ENCODE measurements around the gene ZACN. TPM values are rescaled to one million over a fixed set of nuclear protein-coding genes. Genes with fewer than 3 reads are reported as not detected.

The ZACN gene
- total RNA-seq, 1 donor from 2014 or later, result not detected

- DNase-seq (ENCODE audit: low read depth in 2 of 2), result no peak
These were observed 53.0 kb downstream of the ZACN start for GRCh38 chr17:76131692-76132573.

Other genes starting within 250 kb of the ZACN start
- 2.8 and 2.9 TPM in 2 replicates for gene UNC13D, start 234.8 kb upstream of the ZACN start, total RNA-seq
- gene WBP2, start 223.8 kb upstream of the ZACN start, total RNA-seq, result 22.3 and 33.9 TPM in 2 replicates
- gene TRIM47, start 200.6 kb upstream of the ZACN start, total RNA-seq, result 58.4 and 74.0 TPM in 2 replicates
- 23.0 and 31.9 TPM in 2 replicates for gene TRIM65, start 182.2 kb upstream of the ZACN start, total RNA-seq
- 25.0 and 35.4 TPM in 2 replicates for gene MRPL38, start 174.3 kb upstream of the ZACN start, total RNA-seq
- 3.5 and 3.9 TPM in 2 replicates for gene FBF1, start 138.1 kb upstream of the ZACN start, total RNA-seq
- 39.3 and 51.2 TPM in 2 replicates for gene ACOX1, start 100.0 kb upstream of the ZACN start, total RNA-seq
- gene TEN1, start 99.9 kb upstream of the ZACN start, total RNA-seq, result 20.7 and 31.5 TPM in 2 replicates
- 0.13 and 0.76 TPM in 2 replicates for gene CDK3, start 78.3 kb upstream of the ZACN start, total RNA-seq
- under 0.01 TPM in 1 of 2 replicates, not detected in the other for gene EVPL, start 51.9 kb upstream of the ZACN start, total RNA-seq
- gene SRP68, start 6.7 kb upstream of the ZACN start, total RNA-seq, result 22.6 and 28.7 TPM in 2 replicates
- under 0.01 TPM in 2 replicates for gene GALR2, start 4.4 kb upstream of the ZACN start, total RNA-seq
- 58.8 and 89.9 TPM in 2 replicates for gene EXOC7, start 24.6 kb downstream of the ZACN start, total RNA-seq
- not detected in 2 replicates for gene FOXJ1, start 62.1 kb downstream of the ZACN start, total RNA-seq
- gene RNF157, start 161.3 kb downstream of the ZACN start, total RNA-seq, result 0.26 and 0.63 TPM in 2 replicates
- gene UBALD2, start 186.2 kb downstream of the ZACN start, total RNA-seq, result 6.8 and 7.8 TPM in 2 replicates
- 5.6 and 12.0 TPM in 2 replicates for gene QRICH2, start 229.1 kb downstream of the ZACN start, total RNA-seq

Data from dermis microvascular lymphatic vessel endothelial cell (primary cell).